Glomerular visceral epithelial cell (primary cell): ENCODE results near the gene UNCX.
"Not testable (repeated sequence)": the region's sequence is repeated elsewhere in the genome, so short reads cannot be mapped to it uniquely, and the experiment has no call there.

ENCODE experiments used
- DNase-seq: peaks from one replicate; pipeline ENCODE4 v3.0.0-alpha.2; 2016; ENCODE audit errors: extremely low spot score

UNCX gene

DNA sequence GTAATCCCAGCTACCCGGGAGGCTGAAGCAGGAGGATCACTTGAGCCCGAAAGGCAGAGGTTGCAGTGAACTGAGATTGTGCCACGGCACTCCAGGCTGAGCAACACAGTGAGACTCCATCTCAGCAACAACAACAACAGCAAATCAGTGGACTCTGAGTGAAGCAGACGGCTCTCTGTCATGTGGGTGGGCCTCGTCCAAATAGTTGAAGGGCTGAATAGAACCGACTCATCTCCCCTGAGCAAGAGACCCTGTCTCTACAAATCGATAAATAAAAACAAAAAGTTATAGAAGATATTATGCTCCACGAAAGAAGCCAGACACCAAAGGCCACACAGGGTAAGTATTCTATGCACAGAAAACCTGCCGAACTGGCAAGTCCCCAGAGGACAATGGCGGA, 45.9 kb downstream of the UNCX start:
- DNase-seq: no peak

- no peak for DNase-seq
These were observed 46.4 kb downstream of the UNCX start for GRCh38 chr7:1279041-1279440.

GRCh38 chr7:1279895-1280294, 47.2 kb downstream of the UNCX start:
- DNase-seq: not testable (repeated sequence)

DNA sequence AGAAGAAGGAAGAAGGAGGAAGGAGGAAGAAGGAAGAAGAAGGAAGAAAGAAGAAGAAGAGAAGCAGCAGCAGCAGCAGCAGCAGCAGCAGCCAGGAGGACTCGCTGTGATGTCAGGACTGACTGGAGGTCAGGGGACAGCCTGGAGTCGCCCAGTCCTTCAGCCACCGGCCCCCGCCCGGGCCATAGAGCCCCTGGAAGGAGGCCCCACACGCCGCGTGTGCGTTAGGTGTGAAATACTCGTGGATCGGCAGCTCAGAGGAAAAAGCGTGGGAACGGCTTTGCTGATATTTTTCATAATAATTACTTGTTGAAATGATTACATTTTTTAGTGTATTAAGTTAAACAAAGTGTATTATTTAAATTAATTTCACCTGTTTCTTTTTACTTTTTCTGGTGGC, 48.4 kb downstream of the UNCX start:
- no peak for DNase-seq

DNA sequence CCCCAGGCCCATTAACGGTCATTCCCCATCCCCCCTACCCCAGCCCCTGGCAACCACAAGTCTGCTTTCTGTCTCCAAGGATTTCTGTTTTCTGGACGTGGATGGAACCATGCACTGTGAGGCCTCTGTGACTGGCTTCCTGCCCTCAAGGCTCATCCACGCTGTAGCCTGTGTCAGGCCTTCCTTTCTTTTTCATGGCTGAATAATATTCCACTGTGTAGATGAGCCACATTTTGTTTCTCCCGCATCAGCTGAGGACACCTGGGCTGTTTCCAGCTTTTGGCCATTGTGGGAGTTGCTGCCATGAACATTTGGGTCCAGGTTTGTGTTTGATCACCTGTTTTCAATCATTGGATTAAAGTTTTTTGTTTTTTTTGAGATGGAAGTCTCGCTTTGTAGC, 50.0 kb downstream of the UNCX start:
- no peak for DNase-seq

DNA sequence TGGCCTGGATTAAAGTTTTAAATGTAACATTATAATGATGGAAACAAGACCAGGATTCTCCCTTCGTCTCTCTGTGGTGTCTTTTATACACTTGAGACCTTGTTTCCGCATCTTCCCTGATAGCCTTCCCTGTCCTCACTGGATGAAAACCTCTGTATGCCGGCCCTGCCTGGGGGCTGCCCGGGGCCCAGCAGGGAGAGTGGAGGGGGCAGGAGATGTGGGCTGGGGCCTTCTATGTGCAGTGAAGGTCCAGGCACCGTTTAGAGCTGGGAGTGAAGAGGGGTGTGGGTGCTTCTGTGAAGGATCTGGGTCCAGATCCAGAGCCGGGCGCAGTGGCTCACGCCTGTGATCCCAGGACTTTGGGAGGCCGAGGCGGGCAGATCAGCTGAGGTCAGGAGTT, 50.7 kb downstream of the UNCX start:
- DNase-seq: no peak

DNA sequence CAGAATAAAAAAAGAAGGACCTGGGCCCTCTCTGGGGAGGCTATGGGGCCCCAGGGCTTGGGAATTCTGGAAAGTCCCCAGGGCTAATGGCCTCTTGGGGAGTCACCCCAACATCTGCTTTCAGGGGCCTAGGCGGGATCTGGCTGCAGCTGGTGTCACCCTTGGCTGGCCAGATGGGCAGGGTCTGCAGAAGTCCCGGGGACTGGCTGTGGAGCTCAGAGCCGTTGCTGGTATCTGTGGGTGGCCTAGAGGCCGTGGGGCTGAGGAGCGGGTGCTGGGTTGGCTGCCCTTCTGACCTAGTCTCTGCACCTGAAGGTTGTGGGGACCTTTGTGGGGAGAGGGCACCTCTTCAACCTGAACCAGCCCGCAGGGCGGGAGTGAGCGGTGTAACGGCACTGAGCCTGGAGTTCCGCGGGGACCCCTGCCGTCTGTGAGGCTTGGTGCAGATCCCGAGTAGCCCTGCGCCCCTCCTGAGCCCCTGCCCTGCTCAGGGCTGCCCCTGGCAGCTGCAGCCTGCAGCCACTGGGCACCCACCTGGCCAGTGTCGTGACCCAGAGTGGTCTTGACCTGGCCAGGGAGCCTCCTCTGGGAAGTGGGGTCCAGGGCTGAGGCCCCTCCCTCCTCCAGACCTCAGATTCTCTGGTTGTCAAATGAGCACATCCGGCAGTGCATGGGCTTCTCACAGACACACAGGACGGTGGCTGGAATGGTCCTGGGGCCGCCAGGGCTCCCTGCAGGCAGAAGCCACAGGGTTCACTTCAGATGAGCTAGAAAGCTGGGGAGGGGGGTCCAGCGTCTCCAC, 51.5 kb downstream of the UNCX start:
- no peak for DNase-seq

DNA sequence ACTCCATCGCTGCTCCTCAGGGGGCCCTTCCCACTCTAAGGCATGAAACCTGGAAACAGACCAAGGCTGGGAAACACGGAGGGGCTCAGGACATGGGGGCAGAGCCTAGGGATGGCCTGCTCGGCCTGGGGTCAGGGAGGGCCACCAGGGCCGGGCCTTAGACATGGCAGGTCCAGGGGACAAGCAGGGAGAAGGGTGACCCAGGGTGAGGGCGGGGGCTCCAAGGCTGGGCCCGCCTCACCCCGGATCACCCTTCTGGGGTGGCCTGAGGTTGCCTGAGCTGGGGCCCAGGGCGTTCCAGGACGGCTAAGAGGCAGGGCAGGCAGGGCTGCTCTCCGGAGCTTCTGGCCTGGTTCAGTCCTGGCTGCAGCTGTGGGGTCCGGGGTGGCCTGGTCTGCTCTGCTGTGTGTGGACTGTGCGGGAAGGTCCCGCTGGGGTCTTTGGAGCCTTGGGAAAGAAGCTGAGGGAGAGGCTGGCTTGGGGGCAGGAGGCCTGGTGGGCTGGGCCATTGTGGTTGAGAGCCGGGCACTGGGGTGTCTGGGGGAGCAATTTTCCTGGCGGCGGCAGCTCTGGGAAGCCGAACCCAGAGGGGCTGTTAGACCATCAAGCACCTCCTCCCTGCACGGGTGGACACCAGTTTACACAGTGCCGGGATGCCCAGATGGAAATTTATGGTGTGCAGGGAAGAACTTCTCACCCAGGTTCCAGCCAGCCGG, 52.2 kb downstream of the UNCX start:
- DNase-seq: no peak

DNA sequence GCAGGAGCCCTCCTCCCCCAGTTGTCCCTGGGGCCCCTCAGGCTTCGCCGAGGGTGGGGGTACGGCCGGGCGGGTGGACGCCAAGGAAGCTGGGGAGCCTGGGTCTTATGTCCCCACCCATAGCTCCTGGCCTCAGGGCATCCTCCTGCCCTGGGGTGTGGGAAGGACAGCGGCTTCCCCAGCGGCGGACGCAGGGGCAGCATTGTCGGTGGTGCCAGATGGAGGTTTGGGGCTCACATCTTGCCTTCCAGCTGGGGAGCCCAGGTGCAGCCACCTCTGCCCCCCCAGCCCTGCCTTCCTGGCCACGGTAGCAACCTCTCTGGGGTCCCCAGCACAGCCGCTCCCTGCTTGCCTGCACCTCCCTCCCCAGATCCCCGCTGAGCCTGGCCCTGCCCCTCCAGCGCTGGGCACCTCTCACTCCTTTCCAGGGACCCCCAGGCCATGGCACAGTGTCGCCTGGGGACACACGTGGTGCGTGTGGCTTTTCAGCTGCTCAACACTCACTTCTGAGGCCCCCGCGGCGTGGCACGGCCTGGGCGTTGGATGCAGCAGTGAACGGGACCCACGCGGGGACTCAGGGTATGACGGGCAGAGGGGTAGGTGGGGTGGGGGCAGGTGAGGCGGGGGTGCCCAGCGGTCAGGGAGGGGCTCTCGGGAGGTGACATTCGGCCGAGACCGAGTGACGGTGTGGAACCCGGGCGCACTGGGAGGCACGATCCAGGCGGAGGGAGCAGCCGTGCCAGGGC, 53.1 kb downstream of the UNCX start:
- DNase-seq: no peak
